Pancreas (tissue), 10 donors: Measurements from ENCODE around the gene DZIP1. TPM values are rescaled to one million over a fixed set of nuclear protein-coding genes. Genes with fewer than 3 reads are reported as not detected.
"Not testable (repeated sequence)": the region's sequence is repeated elsewhere in the genome, so short reads cannot be mapped to it uniquely, and the experiment has no call there.

Source experiments
- ATAC-seq, 4 donors: fragments of 200-7000 bp; cut with Tn5 transposase; one replicate each; pipeline versions ENCODE4 v1.8.0 to v1.9.1; 2020; ENCODE audit warnings: mild to moderate bottlenecking in 4 of 4, moderate library complexity in 4 of 4
- DNase-seq, 6 donors: peaks; one replicate each; pipeline ENCODE4 v3.0.0-alpha.2; 2020
- FAIRE-seq: peaks from 2 replicates; lab custom pipeline; 2012; peaks lifted over from hg19 to GRCh38; lab: Jason Lieb, UNC
- H3K27ac ChIP-seq, 4 donors: fragments of 200-600 bp; sonication (generic); 1 replicate in 3 of 4; 2 replicates in 1 of 4; pipeline versions ENCODE4 v1.5.0 to v1.8.0; 2020
- H3K27me3 ChIP-seq, 4 donors: fragments of 200-600 bp; one replicate each; pipeline ENCODE4 v1.8.0; 2021
- H3K36me3 ChIP-seq, 3 donors: fragments of 200-600 bp; sonication (generic) in 1 of 3; one replicate each; pipeline versions ENCODE4 v1.5.0 to v1.8.0; 2020 to 2021
- H3K4me1 ChIP-seq, 3 donors: fragments of 200-600 bp; one replicate each; pipeline ENCODE4 v1.8.0; 2021
- H3K4me3 ChIP-seq, 4 donors: fragments of 200-600 bp; sonication (generic) in 2 of 4; one replicate each; pipeline versions ENCODE4 v1.5.0 to v1.8.0; 2020 to 2021
- H3K9me3 ChIP-seq, 4 donors: fragments of 200-600 bp; one replicate each; pipeline ENCODE4 v1.8.0; 2021
- WGBS, 2 donors: extraction: QIAGEN DNeasy Blood & Tissue Kit; methylation state at CpG; one replicate each; pipeline ENCODE4 v1.1.7; 2013; 5-methylcytosine and 5-hydroxymethylcytosine counted together
- intact Hi-C, 3 donors: fragments of 100-400 bp; cut with DNase I; formaldehyde crosslinking; loops; one replicate each; pipeline versions ENCODE4 v1.11.1 to v1.14.2; 2022
- polyA plus RNA-seq, 2 donors: library from polyadenylated mRNA; stranded (reverse); fragments of 200-250 nt; gene quantifications; one replicate each; pipeline ENCODE4 v1.2.3, GENCODE V29; 2013
- total RNA-seq, 6 donors: library from RNA; stranded (reverse); fragmentation: NEBNext Ultra II Directional in 4 of 6; extraction: Animal tissue kit (Norgen Biotek cat#: 25700) in 4 of 6; gene quantifications; one replicate each; pipeline versions ENCODE4 v1.2.1 to v1.2.4, GENCODE V29; 2021 to 2023
- TF ChIP-seq, protein P1 (sequence below), 4 donors: fragments of 200-600 bp; sonication (generic) in 3 of 4; IDR thresholded peaks; one replicate each; pipeline versions ENCODE4 v1.5.0 to v1.8.0; 2021; ENCODE audit warnings: antibody characterized with exemption in 4 of 4
- donor health status: healthy with polysubstance abuse.
- donor health status: DM: no; HTN: no; CAD: no; lungs with moderate emphysema.
- donor health status: DM: no; HTN: no; CAD: no.
- donor health status: control.
- donor health status: control.
- donor health status: Bipolar disorder and iron deficiency.
- donor health status: DM: yes; HTN: yes; CAD: no.
- donor health status: DM: no; HTN: no; CAD: no.
- donor health status: DM: no; HTN: no; CAD: no.
- donor health status: DM: yes; HTN: yes; CAD: no.

The DZIP1 gene
- total and polyA plus RNA-seq, 8 donors: 14.5 to 36.5 (median 20.6) TPM

DNA sequence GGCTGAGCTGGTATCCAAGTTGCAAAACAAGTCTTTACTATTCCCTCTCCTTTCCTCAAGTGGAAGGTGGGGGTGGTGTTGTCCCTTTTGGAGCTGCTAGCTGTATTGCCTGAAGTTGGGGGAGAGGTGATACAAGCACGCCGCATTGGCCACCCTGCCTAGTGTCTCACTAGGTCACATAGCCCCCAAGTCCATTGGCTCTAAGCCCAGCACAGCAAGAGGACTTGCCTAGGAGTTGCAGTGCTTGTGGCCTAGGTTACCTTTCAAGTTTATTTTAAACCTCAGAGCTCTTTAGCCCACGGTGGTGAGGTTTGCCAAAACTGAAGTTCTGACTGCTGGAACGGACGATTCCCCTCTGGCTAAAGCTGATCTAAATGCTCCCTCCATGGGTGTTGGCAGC lies 27.1 kb upstream of the DZIP1 start:
- H3K4me3 ChIP-seq: no peak overlapping the region
- WGBS, 2 donors: 98 to 99% methylated on average over 5 of the region's 5 CpGs
- no peak overlapping the region for H3K27ac ChIP-seq
- DNase-seq (no peak), FAIRE-seq (no peak), ATAC-seq (no peak)
- no peaks in the 10 kb centered on the region for H3K36me3 ChIP-seq
- no peaks in the 10 kb centered on the region for H3K27me3 ChIP-seq
- intact Hi-C loops: no loop called here
- H3K9me3 ChIP-seq: no peaks in the 10 kb centered on the region
- TF ChIP-seq, protein P1, sequence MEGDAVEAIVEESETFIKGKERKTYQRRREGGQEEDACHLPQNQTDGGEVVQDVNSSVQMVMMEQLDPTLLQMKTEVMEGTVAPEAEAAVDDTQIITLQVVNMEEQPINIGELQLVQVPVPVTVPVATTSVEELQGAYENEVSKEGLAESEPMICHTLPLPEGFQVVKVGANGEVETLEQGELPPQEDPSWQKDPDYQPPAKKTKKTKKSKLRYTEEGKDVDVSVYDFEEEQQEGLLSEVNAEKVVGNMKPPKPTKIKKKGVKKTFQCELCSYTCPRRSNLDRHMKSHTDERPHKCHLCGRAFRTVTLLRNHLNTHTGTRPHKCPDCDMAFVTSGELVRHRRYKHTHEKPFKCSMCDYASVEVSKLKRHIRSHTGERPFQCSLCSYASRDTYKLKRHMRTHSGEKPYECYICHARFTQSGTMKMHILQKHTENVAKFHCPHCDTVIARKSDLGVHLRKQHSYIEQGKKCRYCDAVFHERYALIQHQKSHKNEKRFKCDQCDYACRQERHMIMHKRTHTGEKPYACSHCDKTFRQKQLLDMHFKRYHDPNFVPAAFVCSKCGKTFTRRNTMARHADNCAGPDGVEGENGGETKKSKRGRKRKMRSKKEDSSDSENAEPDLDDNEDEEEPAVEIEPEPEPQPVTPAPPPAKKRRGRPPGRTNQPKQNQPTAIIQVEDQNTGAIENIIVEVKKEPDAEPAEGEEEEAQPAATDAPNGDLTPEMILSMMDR (IDR thresholded peaks at IDR 0.05): no peak
- H3K4me1 ChIP-seq: peaks cover 7 to 19% (median 10%) of the 10 kb centered on the region in 3 donors

DNA sequence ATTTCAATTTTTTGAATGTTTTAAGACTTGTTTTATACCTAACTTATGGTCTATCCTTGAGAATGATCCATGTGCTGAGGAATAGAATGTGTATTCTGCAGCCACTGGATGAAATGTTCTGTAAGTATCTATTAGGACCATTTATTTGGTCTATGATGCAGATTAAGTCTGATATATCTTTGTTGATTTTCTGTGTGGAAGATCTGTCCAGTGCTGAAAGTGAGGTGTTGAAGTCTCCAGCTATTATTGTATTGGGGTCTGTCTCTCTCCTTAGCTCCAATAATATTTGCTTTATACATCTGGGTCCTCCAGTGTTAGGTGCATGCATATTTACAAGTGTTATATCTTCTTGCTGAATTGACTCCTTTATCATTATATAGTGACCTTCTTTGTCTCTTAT lies 22.7 kb upstream of the DZIP1 start:
- H3K9me3 ChIP-seq, intact Hi-C loops, H3K4me3 ChIP-seq, H3K36me3 ChIP-seq, FAIRE-seq, H3K27me3 ChIP-seq, DNase-seq, H3K27ac ChIP-seq, H3K4me1 ChIP-seq, ATAC-seq: not testable (repeated sequence)

DNA sequence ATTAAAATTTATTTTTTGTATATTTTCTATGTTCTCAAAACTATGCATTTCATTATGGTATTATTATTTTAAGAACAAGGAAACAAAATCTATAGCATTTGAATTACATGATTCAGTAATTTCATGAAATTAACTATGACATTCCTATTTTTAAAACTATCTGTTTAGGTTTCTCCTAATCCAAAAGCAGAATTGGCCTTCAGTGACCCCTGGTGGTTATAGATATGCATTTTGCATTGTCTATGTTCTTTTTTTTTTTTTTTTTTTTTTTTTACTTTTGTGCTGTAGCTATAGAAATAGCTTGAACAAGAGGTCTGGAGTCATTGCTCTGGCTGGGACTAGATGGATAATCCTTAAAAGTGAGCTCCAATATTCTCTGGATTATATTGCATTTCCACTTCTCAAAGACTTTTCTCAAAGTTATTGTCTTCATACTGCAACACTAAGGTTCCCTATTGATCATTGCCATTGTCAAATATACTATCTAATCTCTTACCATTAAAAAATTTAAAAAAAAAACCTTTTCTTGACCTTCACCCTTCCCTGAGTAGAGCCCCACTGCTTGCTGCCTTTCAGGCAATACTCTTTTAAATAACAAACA lies 16.6 kb upstream of the DZIP1 start:
- H3K9me3 ChIP-seq: no peaks in the 10 kb centered on the region
- no peak overlapping the region for H3K4me3 ChIP-seq
- peaks cover 0 to 3% (median 0%) of the 10 kb centered on the region in 3 donors for H3K4me1 ChIP-seq
- TF ChIP-seq, protein P1 (IDR thresholded peaks at IDR 0.05): peak; percentile 13 to 47 (median 40)
- H3K27me3 ChIP-seq: no peaks in the 10 kb centered on the region
- DNase-seq (no peak), FAIRE-seq (peak; percentile 93), ATAC-seq (peak in 3 of 4 donors; percentile 69 to 76 (median 72))
- no peaks in the 10 kb centered on the region for H3K36me3 ChIP-seq
- no peak overlapping the region for H3K27ac ChIP-seq
- intact Hi-C loops: no loop called here

DNA sequence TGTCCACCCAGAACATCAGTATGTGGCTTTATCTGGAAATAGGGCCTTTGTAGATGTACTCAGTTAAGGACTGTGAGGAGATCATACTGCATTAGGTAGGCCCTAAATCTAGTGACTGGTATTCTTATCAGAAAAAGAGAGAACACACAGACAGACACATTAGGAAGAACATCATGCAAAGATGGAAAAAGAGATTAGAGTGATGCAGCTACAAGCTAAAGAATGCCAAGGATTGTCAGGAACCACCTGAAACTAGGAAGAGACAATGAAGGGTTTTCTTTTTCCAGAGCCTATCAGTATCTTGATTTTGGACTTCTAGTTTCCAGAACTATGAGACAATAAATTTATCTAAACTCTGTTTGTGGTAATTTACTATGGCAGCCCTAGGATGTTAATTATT lies 15.0 kb upstream of the DZIP1 start:
- Histone ChIP-seq H3K9me3 (no peaks in the 10 kb centered on the region), H3K27me3 (no peaks in the 10 kb centered on the region)

DNA sequence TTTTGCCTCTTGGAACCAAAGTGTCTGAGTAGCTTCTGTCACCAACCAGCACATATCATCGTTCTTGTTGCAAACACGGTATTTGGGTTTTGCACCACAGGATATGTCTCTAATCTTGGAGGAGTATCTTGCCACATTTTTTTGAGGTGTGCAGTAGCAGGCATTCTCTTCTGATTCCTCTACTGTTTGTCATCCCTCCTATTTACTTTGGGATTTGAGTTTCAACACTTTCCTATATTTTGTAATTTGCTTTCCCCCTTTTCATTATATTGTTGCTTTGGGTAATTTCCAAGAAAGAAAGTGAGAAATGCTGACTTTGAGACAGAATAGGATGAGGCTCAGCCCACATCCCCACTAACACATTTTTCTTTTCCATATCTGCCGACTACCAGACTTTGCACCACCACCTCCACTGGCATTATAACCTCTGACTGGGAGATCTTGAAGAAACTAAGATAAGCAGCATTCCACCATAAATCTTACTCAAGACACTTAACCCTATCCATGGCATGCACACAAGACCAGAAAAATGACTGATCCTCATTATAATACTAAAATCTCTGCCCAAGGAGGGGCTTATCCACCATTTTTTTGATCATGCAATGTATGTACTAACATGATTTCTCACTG lies 12.0 kb upstream of the DZIP1 start:
- Histone ChIP-seq H3K9me3 (no peaks in the 10 kb centered on the region), H3K36me3 (no peaks in the 10 kb centered on the region), H3K4me3 (no peak overlapping the region), H3K4me1 (peaks cover 0 to 3% (median 0%) of the 10 kb centered on the region in 3 donors), H3K27ac (no peak overlapping the region), H3K27me3 (no peaks in the 10 kb centered on the region)
- FAIRE-seq (no peak), ATAC-seq (no peak), DNase-seq (no peak)
- TF ChIP-seq, protein P1 (IDR thresholded peaks at IDR 0.05): no peak
- intact Hi-C loops: no loop called here
- 69 to 70% methylated on average over 3 of the region's 3 CpGs for WGBS, 2 donors

More for the DNA sequence above, 15.0 kb upstream of the DZIP1 start:
- FAIRE-seq: no peak
- intact Hi-C loops: no loop called here
- no peak overlapping the region for H3K27ac ChIP-seq
- no peak for DNase-seq
- TF ChIP-seq, protein P1 (IDR thresholded peaks at IDR 0.05): no peak
- H3K4me3 ChIP-seq: no peak overlapping the region
- H3K36me3 ChIP-seq: no peaks in the 10 kb centered on the region
- ATAC-seq: no peak
- H3K4me1 ChIP-seq: peaks cover 0 to 3% (median 0%) of the 10 kb centered on the region in 3 donors
